ENCODE measurements around the gene SIRT2.

SIRT2 gene

DNA sequence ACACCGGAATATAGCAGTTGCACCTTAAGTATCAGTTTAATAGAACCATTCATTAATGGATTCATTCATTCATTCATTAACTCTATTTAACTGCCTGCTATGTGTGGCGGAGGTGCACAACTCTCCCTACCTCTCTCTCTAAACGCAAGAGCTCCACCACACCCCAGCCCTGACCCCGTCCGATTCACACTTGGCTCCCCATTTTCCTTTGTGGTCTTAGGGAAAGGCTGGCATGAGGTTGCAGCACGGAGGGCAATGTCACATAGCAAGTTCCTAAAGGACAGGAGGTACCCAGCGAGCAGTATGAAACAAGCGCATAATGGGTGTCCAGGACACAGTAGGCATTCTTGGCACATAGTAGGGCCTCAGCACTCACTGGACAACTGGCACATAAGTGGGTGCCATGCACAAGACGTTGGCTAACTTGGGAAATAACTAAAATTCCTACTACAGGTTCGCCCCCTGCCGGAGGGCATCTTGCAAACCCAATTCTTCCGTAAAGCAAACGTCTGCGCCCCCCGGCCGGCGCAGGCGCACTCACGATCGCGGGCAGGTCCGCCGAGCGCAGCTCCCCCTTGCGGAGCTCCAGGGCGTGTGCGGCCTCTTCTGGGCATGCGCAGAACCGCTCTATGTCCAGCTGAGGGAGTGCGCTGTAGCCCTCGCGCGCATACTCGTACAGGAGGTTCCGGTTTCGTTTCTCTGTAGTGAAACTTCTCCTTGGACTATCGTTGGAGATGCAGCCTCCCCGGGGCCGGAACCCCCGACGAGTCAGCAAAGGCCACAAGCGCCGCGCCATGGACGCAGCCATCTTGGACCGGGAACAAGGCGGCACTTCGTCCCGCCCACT is 30.7 kb upstream of the SIRT2 start, which contains the start of gene SARS2:
SARS2 (minus strand) TSS at position 835 of the 847 bp plus-strand sequence; CDS start at position 808, 27 bp downstream.
- Histone ChIP-seq H4K12ac (ENCODE audit: low read depth, low read length) (peak within 1 kb of the TSS; percentile 55), H3K14ac (ENCODE audit: low read length) (peak within 1 kb of the TSS; percentile 10), H2BK12ac (ENCODE audit: low read length) (no peak within 1 kb of the TSS), H3K36me3 (ENCODE audit: control insufficient read depth in 1 of 2, insufficient read depth in 2 of 2, low read length in 2 of 2) (peaks cover 24 to 27% of the 10 kb centered on the region in 2 experiments), H3K23ac (ENCODE audit: low read length) (no peak within 1 kb of the TSS), H2AFZ (ENCODE audit: insufficient read depth, low read length, poor library complexity) (peak within 1 kb of the TSS; percentile 78), H4K91ac (ENCODE audit: low read depth, low read length) (peak within 1 kb of the TSS; percentile 80), H3K79me2 (ENCODE audit: control insufficient read depth, insufficient read depth, low read length, poor library complexity) (peaks cover 10% of the 10 kb centered on the region), H3K27ac (ENCODE audit: low read depth, low read length) (peak within 1 kb of the TSS; percentile 82), H2AK5ac (ENCODE audit: low read length) (peak within 1 kb of the TSS; percentile 65), H4K8ac (ENCODE audit: low read depth, low read length) (peak within 1 kb of the TSS; percentile 98), H2BK120ac (ENCODE audit: insufficient read depth, low read length, poor library complexity) (peak within 1 kb of the TSS; percentile 59), H3K27me3 (ENCODE audit: insufficient read depth, low read length) (no peaks in the 10 kb centered on the region), H3K4me2 (ENCODE audit: low read length) (peak within 1 kb of the TSS; percentile 86), H3K4me1 (ENCODE audit: control insufficient read depth in 1 of 2, insufficient read depth in 2 of 2, low read length in 2 of 2) (peaks cover 7 to 11% of the 10 kb centered on the region in 2 experiments), H3K9ac (ENCODE audit: low read length) (peak within 1 kb of the TSS; percentile 92), H3K4me3 (ENCODE audit: low read depth, low read length) (peak within 1 kb of the TSS; percentile 89), H3K18ac (ENCODE audit: low read length) (peak within 1 kb of the TSS; percentile 68), H3K4ac (ENCODE audit: low read depth, low read length) (peak within 1 kb of the TSS; percentile 80), H3K79me1 (ENCODE audit: low read length) (peaks cover 8% of the 10 kb centered on the region), H2BK5ac (ENCODE audit: low read depth, low read length, poor library complexity) (peak within 1 kb of the TSS; percentile 64), H3K9me3 (ENCODE audit: insufficient read depth, low read depth, low read length) (peaks cover 7% of the 10 kb centered on the region)
- DNase-seq, result peak; percentile 93 to 98
- no CpG with 5 or more reads among the region's 49 CpGs for WGBS (ENCODE audit: extremely low coverage, insufficient coverage, insufficient read length)

DNA sequence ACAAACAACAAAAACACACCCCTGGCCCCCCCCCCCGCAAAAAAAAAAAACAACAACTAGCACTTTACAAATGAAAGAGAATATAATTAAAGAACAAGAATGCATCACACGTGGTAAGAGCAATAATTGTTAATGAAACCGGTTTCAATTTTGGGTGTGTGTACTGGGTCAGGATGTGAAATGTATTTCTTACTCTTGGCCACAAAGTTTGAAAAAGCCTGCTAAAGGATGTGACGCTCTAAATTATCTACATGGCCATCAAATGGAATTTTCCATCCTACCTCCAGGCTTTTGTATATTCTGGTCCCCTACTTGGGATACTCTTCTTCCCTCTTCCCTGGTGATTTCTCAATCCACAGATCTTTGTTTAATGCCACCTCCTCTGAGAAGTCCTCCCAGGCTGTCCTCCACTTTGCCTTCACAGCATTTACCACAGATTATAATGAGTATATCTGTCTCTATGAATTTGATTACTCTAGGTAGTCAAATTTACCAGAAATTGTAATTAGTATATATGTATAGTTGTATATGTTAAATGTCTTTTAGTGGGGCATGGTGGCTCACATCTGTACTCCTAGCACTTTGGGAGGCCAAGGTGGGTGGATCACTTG is 29.1 kb upstream of the SIRT2 start:
- no CpG with 5 or more reads among the region's 4 CpGs for WGBS (ENCODE audit: extremely low coverage, insufficient coverage, insufficient read length)
- Histone ChIP-seq H3K4me2 (ENCODE audit: low read length) (no peak overlapping the region), H3K36me3 (ENCODE audit: control insufficient read depth in 1 of 2, insufficient read depth in 2 of 2, low read length in 2 of 2) (peaks cover 31% of the 10 kb centered on the region in 2 experiments), H3K23ac (ENCODE audit: low read length) (no peak overlapping the region), H3K4me1 (ENCODE audit: control insufficient read depth in 1 of 2, insufficient read depth in 2 of 2, low read length in 2 of 2) (peaks cover 7 to 11% of the 10 kb centered on the region in 2 experiments), H3K27ac (ENCODE audit: low read depth, low read length) (no peak overlapping the region), H2BK12ac (ENCODE audit: low read length) (no peak overlapping the region), H2BK5ac (ENCODE audit: low read depth, low read length, poor library complexity) (no peak overlapping the region), H2AFZ (ENCODE audit: insufficient read depth, low read length, poor library complexity) (no peak overlapping the region), H3K9ac (ENCODE audit: low read length) (no peak overlapping the region), H2BK120ac (ENCODE audit: insufficient read depth, low read length, poor library complexity) (no peak overlapping the region), H3K27me3 (ENCODE audit: insufficient read depth, low read length) (no peaks in the 10 kb centered on the region), H3K79me1 (ENCODE audit: low read length) (peaks cover 8% of the 10 kb centered on the region), H3K79me2 (ENCODE audit: control insufficient read depth, insufficient read depth, low read length, poor library complexity) (peaks cover 10% of the 10 kb centered on the region), H3K18ac (ENCODE audit: low read length) (no peak overlapping the region), H4K8ac (ENCODE audit: low read depth, low read length) (no peak overlapping the region), H3K4ac (ENCODE audit: low read depth, low read length) (no peak overlapping the region), H3K4me3 (ENCODE audit: low read depth, low read length) (no peak overlapping the region), H4K12ac (ENCODE audit: low read depth, low read length) (no peak overlapping the region), H3K14ac (ENCODE audit: low read length) (no peak overlapping the region), H3K9me3 (ENCODE audit: insufficient read depth, low read depth, low read length) (no peaks in the 10 kb centered on the region), H4K91ac (ENCODE audit: low read depth, low read length) (no peak overlapping the region), H2AK5ac (ENCODE audit: low read length) (no peak overlapping the region)
- DNase-seq, result no peak

DNA sequence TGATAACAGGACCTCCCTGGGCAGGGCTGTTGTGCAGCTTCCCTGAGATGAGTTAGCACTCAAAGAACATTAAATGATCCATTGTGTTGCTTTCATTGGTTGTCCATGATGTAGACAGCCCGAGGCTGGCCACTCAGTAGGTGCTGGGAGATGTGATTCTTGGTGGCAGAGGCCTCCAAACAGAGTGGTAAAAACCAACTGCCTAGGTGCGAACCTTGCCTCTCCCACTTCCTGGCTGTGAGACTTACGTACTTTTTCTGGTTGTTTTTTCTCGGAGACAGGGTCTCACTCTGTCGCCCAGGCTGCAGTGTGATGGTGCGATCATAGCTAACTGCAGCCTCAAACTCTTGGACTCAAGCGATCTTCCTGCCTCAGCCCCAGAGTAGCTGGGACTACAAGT is 25.0 kb upstream of the SIRT2 start:
- H3K79me1 ChIP-seq (ENCODE audit: low read length), result no peaks in the 10 kb centered on the region
- no CpG with 5 or more reads among the region's 7 CpGs for WGBS (ENCODE audit: extremely low coverage, insufficient coverage, insufficient read length)

GRCh38 chr19:38922482-38922881 is 23.1 kb upstream of the SIRT2 start:
- Histone ChIP-seq H3K36me3 (ENCODE audit: control insufficient read depth in 1 of 2, insufficient read depth in 2 of 2, low read length in 2 of 2) (peaks cover 26 to 40% of the 10 kb centered on the region in 2 experiments), H3K79me2 (ENCODE audit: control insufficient read depth, insufficient read depth, low read length, poor library complexity) (no peaks in the 10 kb centered on the region), H3K4me3 (ENCODE audit: low read depth, low read length) (no peak overlapping the region)

More for the DNA sequence above, 25.0 kb upstream of the SIRT2 start:
- H2AK5ac ChIP-seq (ENCODE audit: low read length), result no peak overlapping the region
- H3K4me1 ChIP-seq (ENCODE audit: control insufficient read depth in 1 of 2, insufficient read depth in 2 of 2, low read length in 2 of 2), result no peaks in the 10 kb centered on the region
- no peak overlapping the region for H2AFZ ChIP-seq (ENCODE audit: insufficient read depth, low read length, poor library complexity)
- H3K14ac ChIP-seq (ENCODE audit: low read length), result no peak overlapping the region
- H3K4me2 ChIP-seq (ENCODE audit: low read length), result no peak overlapping the region
- H3K9ac ChIP-seq (ENCODE audit: low read length), result no peak overlapping the region
- H4K91ac ChIP-seq (ENCODE audit: low read depth, low read length), result no peak overlapping the region
- no peak for DNase-seq
- H4K12ac ChIP-seq (ENCODE audit: low read depth, low read length), result no peak overlapping the region
- no peak overlapping the region for H3K4ac ChIP-seq (ENCODE audit: low read depth, low read length)
- H3K18ac ChIP-seq (ENCODE audit: low read length), result no peak overlapping the region
- no peak overlapping the region for H3K27ac ChIP-seq (ENCODE audit: low read depth, low read length)
- H2BK5ac ChIP-seq (ENCODE audit: low read depth, low read length, poor library complexity), result no peak overlapping the region
- H4K8ac ChIP-seq (ENCODE audit: low read depth, low read length), result no peak overlapping the region
- no peak overlapping the region for H2BK120ac ChIP-seq (ENCODE audit: insufficient read depth, low read length, poor library complexity)
- no peak overlapping the region for H3K4me3 ChIP-seq (ENCODE audit: low read depth, low read length)
- no peaks in the 10 kb centered on the region for H3K27me3 ChIP-seq (ENCODE audit: insufficient read depth, low read length)
- no peak overlapping the region for H2BK12ac ChIP-seq (ENCODE audit: low read length)
- no peaks in the 10 kb centered on the region for H3K9me3 ChIP-seq (ENCODE audit: insufficient read depth, low read depth, low read length)
- H3K23ac ChIP-seq (ENCODE audit: low read length), result no peak overlapping the region
- H3K36me3 ChIP-seq (ENCODE audit: control insufficient read depth in 1 of 2, insufficient read depth in 2 of 2, low read length in 2 of 2), result peaks cover 26 to 33% of the 10 kb centered on the region in 2 experiments
- no peaks in the 10 kb centered on the region for H3K79me2 ChIP-seq (ENCODE audit: control insufficient read depth, insufficient read depth, low read length, poor library complexity)

More at GRCh38 chr19:38922482-38922881, 23.1 kb upstream of the SIRT2 start:
- no peak overlapping the region for H3K4ac ChIP-seq (ENCODE audit: low read depth, low read length)
- no peak overlapping the region for H2BK120ac ChIP-seq (ENCODE audit: insufficient read depth, low read length, poor library complexity)
- H3K23ac ChIP-seq (ENCODE audit: low read length), result no peak overlapping the region
- WGBS (ENCODE audit: extremely low coverage, insufficient coverage, insufficient read length), result no CpG with 5 or more reads among the region's 5 CpGs
- H3K9me3 ChIP-seq (ENCODE audit: insufficient read depth, low read depth, low read length), result no peaks in the 10 kb centered on the region
- H3K27me3 ChIP-seq (ENCODE audit: insufficient read depth, low read length), result no peaks in the 10 kb centered on the region
- no peak overlapping the region for H4K91ac ChIP-seq (ENCODE audit: low read depth, low read length)
- no peaks in the 10 kb centered on the region for H3K79me1 ChIP-seq (ENCODE audit: low read length)
- H4K12ac ChIP-seq (ENCODE audit: low read depth, low read length), result no peak overlapping the region
- H3K9ac ChIP-seq (ENCODE audit: low read length), result no peak overlapping the region
- no peak overlapping the region for H2BK5ac ChIP-seq (ENCODE audit: low read depth, low read length, poor library complexity)
- no peak overlapping the region for H2AK5ac ChIP-seq (ENCODE audit: low read length)
- H3K27ac ChIP-seq (ENCODE audit: low read depth, low read length), result no peak overlapping the region
- H4K8ac ChIP-seq (ENCODE audit: low read depth, low read length), result no peak overlapping the region
- no peaks in the 10 kb centered on the region for H3K4me1 ChIP-seq (ENCODE audit: control insufficient read depth in 1 of 2, insufficient read depth in 2 of 2, low read length in 2 of 2)
- no peak overlapping the region for H3K4me2 ChIP-seq (ENCODE audit: low read length)
- no peak overlapping the region for H2BK12ac ChIP-seq (ENCODE audit: low read length)
- H3K14ac ChIP-seq (ENCODE audit: low read length), result no peak overlapping the region
- DNase-seq, result no peak
- H3K18ac ChIP-seq (ENCODE audit: low read length), result no peak overlapping the region
- no peak overlapping the region for H2AFZ ChIP-seq (ENCODE audit: insufficient read depth, low read length, poor library complexity)

Data from trophoblast cell (in vitro differentiated cells and primary cell).